Mucosa of descending colon (tissue), 3 donors: ENCODE measurements around the gene SALL3. TPM values are rescaled to one million over a fixed set of nuclear protein-coding genes. Genes with fewer than 3 reads are reported as not detected.
"Not testable (repeated sequence)": the region's sequence is repeated elsewhere in the genome, so short reads cannot be mapped to it uniquely, and the experiment has no call there.

Experiments used
- ATAC-seq: fragments of 200-7000 bp; cut with Tn5 transposase; one replicate; pipeline ENCODE4 v1.9.1; 2020; ENCODE audit warnings: mild to moderate bottlenecking, moderate library complexity
- DNase-seq, 3 donors: peaks; one replicate each; pipeline ENCODE4 v3.0.0-alpha.2; 2020
- H3K36me3 ChIP-seq: fragments of 200-600 bp; one replicate; pipeline ENCODE4 v1.8.0; 2021; ENCODE audit warnings: low read depth, mild to moderate bottlenecking
- H3K4me1 ChIP-seq: fragments of 200-600 bp; one replicate; pipeline ENCODE4 v1.8.0; 2021; ENCODE audit warnings: low read depth, mild to moderate bottlenecking
- H3K4me3 ChIP-seq: fragments of 200-600 bp; one replicate; pipeline ENCODE4 v1.8.0; 2021; ENCODE audit warnings: mild to moderate bottlenecking
- H3K9me3 ChIP-seq: fragments of 200-600 bp; one replicate; pipeline ENCODE4 v1.8.0; 2021; ENCODE audit warnings: mild to moderate bottlenecking
- CTCF ChIP-seq: fragments of 200-600 bp; IDR thresholded peaks from one replicate; pipeline ENCODE4 v1.8.0; 2022; ENCODE audit warnings: antibody characterized with exemption, mild to moderate bottlenecking
- intact Hi-C, 2 donors: fragments of 100-400 bp; cut with DNase I in 1 of 2; cut with micrococcal nuclease in 1 of 2; formaldehyde crosslinking; loops; one replicate each; pipeline versions ENCODE4 v1.11.0 to v1.11.1; 2022; cut with DNase I, micrococcal nuclease
- total RNA-seq, 3 donors: library from RNA; stranded (reverse); fragmentation: NEBNext Ultra II Directional in 2 of 3; extraction: Animal tissue kit (Norgen Biotek cat#: 25700) in 2 of 3; gene quantifications; one replicate each; pipeline versions ENCODE4 v1.2.1 to v1.2.4, GENCODE V29; 2021 to 2023
- donor health status: DM: no; HTN: no; CAD: no; lungs with moderate emphysema.
- donor health status: DM: no; HTN: no; CAD: no.
- donor health status: DM: no; HTN: yes; CAD: no.

Gene SALL3
- total RNA-seq, 3 donors from 2014 or later: not detected

- DNase-seq: no peak
- Histone ChIP-seq H3K4me1 (no peaks in the 10 kb centered on the region), H3K4me3 (no peak overlapping the region), H3K36me3 (no peaks in the 10 kb centered on the region), H3K9me3 (no peaks in the 10 kb centered on the region)
- intact Hi-C loops: no loop called here
- ATAC-seq: no peak
- TF ChIP-seq CTCF: no peak
These were observed 43.2 kb upstream of the SALL3 start for GRCh38 chr18:78936251-78937005.

GRCh38 chr18:78937166-78937565 is 42.5 kb upstream of the SALL3 start:
- no peak for DNase-seq
- ATAC-seq: no peak

GRCh38 chr18:78939105-78939504 is 40.5 kb upstream of the SALL3 start:
- no peaks in the 10 kb centered on the region for H3K36me3 ChIP-seq
- H3K4me1 ChIP-seq: no peaks in the 10 kb centered on the region
- TF ChIP-seq CTCF: no peak
- H3K4me3 ChIP-seq: no peak overlapping the region
- no peaks in the 10 kb centered on the region for H3K9me3 ChIP-seq
- ATAC-seq: no peak
- intact Hi-C loops: no loop called here
- DNase-seq: no peak

More at GRCh38 chr18:78937166-78937565, 42.5 kb upstream of the SALL3 start:
- intact Hi-C loops: no loop called here
- H3K9me3 ChIP-seq: no peaks in the 10 kb centered on the region
- no peak overlapping the region for H3K4me3 ChIP-seq
- no peaks in the 10 kb centered on the region for H3K36me3 ChIP-seq
- no peaks in the 10 kb centered on the region for H3K4me1 ChIP-seq
- TF ChIP-seq CTCF: no peak

GRCh38 chr18:78939734-78940494 is 39.7 kb upstream of the SALL3 start:
- TF ChIP-seq CTCF: no peak
- ATAC-seq (no peak), DNase-seq (no peak)
- Histone ChIP-seq H3K9me3 (no peaks in the 10 kb centered on the region), H3K36me3 (no peaks in the 10 kb centered on the region), H3K4me3 (no peak overlapping the region), H3K4me1 (no peaks in the 10 kb centered on the region)
- intact Hi-C loops: no loop called here

GRCh38 chr18:78942236-78942635 is 37.4 kb upstream of the SALL3 start:
- H3K36me3 ChIP-seq, ATAC-seq, H3K4me3 ChIP-seq, H3K4me1 ChIP-seq, DNase-seq, intact Hi-C loops, H3K9me3 ChIP-seq: not testable (repeated sequence)

- TF ChIP-seq CTCF: no peak
- no peak for ATAC-seq
- intact Hi-C loops: no loop called here
These were observed 34.0 kb upstream of the SALL3 start for GRCh38 chr18:78945628-78946027.

More at GRCh38 chr18:78945628-78946027, 34.0 kb upstream of the SALL3 start:
- Histone ChIP-seq H3K9me3 (no peaks in the 10 kb centered on the region), H3K4me3 (no peak overlapping the region), H3K36me3 (no peaks in the 10 kb centered on the region), H3K4me1 (no peaks in the 10 kb centered on the region)
- DNase-seq: no peak
